ENCODE data around the gene HTRA1.

DNA sequence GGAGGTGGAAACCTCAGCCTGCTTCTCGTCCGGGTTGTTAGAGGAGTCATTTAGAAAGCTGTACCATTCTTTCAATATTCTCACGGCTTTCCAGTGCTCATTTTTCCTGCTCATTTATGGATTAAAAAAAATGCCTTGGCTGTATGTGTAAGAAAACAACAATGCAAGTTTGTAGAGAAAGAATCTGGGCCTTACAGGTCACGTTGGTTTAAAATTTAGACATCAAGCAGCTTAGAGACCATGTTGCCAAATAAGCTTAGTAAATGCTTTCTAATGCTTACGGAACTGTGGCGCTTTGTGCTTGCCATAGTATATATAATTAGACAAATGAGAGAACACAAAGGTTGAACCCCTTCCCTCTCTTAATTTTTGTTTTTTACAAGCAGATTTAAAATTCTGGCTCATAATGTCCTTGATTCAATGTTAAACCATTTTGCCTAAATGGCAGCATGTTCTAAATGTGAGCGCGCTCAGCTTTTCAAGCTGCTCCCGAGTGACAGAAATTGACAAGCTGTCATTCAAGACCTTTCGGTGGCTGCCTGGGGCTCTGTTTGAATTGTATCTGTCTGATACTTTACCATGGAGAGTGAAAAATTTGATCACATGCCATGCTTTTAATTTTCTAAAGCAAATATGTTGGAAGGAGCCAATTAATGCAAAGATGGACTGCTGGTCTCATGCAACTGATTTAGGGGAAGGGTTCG is 5.8 kb upstream of the HTRA1 start:
- TF ChIP-seq CTCF (IDR thresholded peaks at IDR 0.05) (no peak), POLR2A (IDR thresholded peaks at IDR 0.05) (no peak)
